Erythroblast (primary cell): ENCODE measurements around the gene TAGLN2.

ENCODE experiments used
- DNase-seq, 2 experiments: peaks; one replicate each; lab custom pipeline; 2025; lab: John Stamatoyannopoulos, UW
- GATA1 ChIP-seq: IDR thresholded peaks from 2 replicates; pipeline ENCODE4 v1.6.1; 2011; ENCODE audit warnings: low read depth, mild to moderate bottlenecking, control low read depth, low read length, moderate library complexity
- POLR2A ChIP-seq: IDR thresholded peaks from 2 replicates; pipeline ENCODE4 v1.6.1; 2011; ENCODE audit warnings: mild to moderate bottlenecking, low read length

TAGLN2 gene

DNA sequence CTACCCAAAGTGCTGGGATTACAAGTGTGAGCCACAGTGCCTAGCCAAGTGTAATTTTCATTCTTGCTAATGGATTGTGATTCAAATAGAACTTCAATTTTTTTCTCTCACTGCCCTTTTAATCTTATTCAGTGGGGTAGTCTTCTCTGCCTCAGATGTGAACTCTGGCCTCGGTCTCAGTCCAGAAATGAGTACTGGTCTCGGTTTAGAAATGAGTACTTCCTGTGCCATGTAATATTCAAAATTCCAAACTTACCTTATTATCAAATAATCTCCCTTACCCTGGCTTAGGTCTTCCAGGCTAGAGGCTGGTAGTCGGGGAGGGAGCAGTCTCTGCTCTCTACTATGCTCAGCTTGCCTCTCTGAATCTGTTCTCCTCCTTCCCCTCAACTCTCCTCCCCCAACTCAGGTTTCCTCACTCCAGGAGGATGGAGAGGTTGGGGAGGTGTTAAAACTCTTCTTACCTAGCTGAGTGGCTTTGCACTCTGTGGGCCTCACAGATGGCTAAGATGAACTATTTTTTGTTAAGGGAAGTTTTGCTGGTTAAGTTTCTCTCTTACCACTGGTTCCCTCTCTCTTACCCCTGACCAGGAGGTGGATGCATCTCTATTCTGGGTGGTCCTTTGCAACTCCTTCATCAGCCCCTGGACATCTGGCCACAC is 33.5 kb upstream of the TAGLN2 start:
- no peak for TF ChIP-seq GATA1
- no peak for TF ChIP-seq POLR2A
- DNase-seq: no peak

DNA sequence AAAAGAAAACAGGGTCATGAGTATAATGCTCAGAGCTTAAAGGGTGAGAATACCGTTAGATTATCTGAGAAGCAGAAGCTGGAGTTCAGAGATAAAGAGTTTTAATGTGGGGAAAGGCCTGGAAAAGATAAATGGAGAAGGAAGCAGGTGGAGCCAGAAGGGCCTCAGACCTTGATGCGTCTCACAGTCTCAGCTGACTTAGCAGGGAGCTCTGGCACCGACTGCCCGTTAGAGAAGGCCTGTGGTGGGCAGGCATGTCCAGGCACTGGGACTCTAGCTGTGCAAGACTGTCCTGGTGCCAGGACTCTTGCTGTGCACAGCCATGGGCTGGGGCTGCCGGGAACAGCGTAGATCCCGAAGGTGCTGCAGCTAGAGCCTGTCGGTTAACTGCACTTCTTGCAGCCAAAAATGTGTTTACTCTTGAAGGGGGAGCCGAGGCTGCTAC is 32.5 kb upstream of the TAGLN2 start:
- DNase-seq: peak; percentile 68 to 88
- no peak for TF ChIP-seq GATA1
- no peak for TF ChIP-seq POLR2A

DNA sequence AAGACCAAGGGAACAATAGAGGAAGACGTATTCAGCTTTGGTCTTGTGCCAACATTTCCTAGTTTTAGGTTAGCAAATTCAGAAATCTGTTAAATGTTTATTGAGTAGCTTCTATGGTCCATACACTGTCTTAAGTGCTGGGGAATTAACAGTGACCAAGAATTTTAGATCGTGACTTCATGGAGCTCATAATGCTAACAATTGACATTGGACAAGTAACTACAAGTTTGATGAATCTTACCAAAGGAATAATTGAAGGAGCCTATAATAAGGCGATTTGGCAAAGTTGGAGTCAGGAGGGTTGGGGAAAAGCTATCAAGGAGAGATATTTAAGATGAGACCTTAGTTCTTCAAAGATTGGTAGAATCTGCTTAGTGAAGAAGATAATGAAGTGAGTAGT is 30.1 kb upstream of the TAGLN2 start:
- no peak for DNase-seq
- TF ChIP-seq POLR2A (no peak), GATA1 (no peak)

DNA sequence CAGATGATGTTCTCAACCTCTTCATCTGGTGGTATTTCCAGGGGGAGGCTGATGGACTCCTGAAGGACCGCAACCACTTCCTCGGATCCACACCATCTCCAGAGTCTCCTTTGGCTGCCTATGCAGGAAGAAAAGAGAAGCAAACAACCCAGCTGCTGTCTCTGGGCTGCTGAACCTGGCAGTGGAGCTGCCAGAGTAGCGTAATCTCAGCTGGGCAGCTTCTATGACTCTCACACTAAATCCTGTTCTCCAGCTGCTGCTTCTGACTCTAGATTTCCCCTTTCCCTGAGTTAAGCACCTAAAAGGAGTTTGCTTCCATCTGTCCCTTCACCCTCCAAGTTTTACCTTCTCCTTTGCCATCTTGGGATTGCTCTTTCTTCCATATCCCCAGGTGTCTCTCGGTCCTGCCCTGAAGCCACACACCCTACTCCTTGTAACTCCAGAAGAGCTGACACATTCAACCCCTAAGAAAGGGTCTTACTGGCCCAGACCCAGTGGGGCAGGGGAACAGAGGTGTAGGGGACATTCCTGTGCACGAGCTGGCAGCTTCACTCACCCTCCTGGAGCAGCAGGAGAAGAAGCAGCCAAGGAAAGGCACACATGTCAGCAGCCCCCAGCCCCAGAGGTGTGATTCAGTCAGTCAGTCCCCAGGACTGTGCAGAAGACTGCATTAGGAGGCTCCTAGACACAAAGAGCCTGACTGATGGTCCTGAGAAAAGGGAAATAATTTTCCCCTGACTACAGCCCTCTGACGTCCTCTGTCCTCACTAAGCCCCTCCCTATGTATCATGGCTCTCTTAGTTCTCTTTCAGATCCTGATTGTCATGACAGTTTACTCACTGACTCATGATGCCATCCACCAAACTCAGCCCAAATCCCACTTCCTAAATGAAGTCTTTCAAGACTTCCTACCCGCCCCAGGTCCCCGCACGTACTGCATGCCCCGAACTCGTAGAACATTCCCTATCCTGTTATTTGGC is 28.5 kb upstream of the TAGLN2 start, which contains the start of gene SLAMF9:
SLAMF9 (minus strand) TSS at position 702 of the 980 bp plus-strand sequence; CDS start at position 602, 100 bp downstream.
- TF ChIP-seq POLR2A (no peak), GATA1 (no peak)
- peak in 1 of 2 experiments; percentile 19 for DNase-seq

DNA sequence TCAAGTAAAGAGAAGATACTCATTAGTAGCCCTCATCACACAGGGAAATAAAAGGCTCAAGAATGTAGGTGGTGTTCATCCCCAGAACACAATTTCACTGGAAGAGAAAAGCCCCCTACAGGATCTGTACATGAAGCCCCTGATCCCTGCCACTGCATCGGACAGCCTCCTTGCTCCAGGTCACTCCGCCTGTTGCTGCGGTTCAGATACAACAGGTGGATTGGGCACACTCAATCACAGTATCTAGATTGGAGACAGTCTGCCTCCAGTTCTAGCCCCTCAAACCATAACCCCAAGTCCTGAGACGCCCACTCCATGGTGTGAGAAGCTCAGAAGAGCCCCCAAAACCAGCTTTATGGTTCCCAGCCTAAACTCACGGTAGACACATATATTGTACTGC is 27.6 kb upstream of the TAGLN2 start:
- no peak for TF ChIP-seq POLR2A
- TF ChIP-seq GATA1: no peak
- DNase-seq: no peak

DNA sequence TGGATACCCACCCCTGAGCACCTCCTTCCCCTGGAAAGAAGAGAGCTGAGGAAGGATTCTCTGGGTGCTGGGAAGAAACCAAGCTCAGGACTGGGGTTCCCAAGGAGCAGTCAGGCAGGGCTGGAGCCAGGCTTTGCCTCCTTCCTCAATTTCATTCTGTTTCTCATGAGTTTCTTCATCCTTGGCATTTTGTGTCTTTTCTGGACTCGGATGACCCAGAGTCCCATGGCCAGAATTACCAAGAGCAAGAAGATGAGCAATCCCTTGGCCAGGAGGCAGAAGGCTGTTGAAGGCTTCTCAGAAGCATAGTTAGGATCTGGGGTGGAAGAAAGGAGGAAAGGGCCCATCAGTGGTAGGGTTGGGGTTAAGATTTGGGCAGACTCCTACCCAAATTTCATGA is 26.2 kb upstream of the TAGLN2 start:
- no peak for DNase-seq
- TF ChIP-seq GATA1: no peak
- TF ChIP-seq POLR2A: no peak

DNA sequence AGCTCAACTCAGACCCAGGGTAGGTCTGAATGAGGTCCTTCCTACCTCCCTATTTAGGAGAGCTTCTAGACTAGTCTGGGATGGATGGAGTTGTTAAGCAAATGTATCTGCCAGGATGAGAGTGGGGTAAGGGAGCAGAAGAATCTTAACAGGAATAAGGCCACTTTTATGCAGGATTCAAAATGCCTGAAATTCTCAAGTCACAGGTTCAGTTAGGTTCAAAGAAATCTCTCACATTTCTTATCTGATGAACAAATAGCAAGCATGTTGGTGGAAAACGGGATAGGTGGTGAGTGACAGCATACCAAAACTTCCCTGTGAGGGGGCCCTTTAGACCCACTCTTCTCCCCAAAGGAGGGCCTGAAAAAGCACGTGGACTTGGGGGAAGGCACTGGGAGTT is 25.7 kb upstream of the TAGLN2 start:
- no peak for TF ChIP-seq GATA1
- no peak for DNase-seq

DNA sequence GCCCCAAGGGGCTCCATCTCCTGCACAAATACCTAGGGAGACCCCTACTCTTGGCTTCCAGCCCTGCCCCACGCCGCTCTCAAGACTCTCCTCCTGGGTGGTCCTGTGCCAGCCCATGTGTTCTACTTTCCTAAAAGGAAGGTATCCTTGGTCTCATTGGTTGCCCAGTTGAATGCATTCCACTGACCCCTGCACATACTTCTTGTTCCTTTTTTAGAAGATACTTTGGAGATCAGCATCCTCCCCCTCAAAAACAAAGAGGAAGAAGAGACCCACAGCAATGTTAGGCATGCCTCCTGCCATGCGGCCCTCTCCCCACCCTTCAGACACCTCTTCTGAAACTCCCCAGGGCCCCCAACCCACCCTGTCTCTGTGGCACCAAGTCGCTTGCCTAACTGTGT is 24.7 kb upstream of the TAGLN2 start:
- no peak for DNase-seq
- TF ChIP-seq POLR2A (no peak), GATA1 (no peak)

DNA sequence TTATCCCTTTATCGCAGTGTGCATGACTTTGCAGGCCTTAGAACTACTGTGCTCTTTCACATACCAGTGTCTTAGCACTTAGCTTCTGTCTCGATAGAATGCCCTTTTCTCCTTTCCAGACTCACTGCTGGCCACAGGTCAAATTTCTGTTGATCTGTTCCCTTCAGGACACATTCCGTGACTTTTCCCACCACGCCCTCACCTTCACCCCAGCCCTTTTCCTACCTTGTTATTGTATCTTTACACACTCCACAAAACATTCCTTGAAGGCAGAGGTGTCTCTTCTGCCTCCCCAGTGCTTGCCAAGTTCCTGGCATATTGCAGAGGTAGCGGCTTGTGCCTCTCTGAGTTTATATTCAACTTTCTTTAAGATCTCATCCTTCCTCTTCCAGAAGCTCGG is 23.8 kb upstream of the TAGLN2 start:
- no peak for TF ChIP-seq POLR2A
- no peak for DNase-seq

DNA sequence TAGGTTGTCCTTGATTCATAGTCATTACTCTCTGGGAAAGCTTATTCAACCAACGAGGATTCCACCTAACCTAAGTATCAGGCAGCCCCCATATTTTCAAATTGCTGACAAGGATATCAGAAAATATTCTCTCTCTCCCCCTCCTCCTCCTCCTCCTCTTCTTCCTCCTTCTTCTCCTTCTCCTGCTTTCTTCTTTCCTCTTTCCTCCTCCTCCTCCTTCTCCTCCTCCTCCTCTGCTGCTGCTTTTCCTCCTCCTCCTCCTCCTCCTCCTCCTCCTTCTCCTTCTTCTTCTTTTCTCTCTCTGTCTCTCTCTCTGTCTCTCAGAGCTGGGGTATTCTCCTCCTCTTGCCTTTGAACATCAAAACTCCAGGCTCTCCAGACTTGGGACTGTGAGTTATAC is 22.6 kb upstream of the TAGLN2 start:
- no peak for DNase-seq
- no peak for TF ChIP-seq GATA1

DNA sequence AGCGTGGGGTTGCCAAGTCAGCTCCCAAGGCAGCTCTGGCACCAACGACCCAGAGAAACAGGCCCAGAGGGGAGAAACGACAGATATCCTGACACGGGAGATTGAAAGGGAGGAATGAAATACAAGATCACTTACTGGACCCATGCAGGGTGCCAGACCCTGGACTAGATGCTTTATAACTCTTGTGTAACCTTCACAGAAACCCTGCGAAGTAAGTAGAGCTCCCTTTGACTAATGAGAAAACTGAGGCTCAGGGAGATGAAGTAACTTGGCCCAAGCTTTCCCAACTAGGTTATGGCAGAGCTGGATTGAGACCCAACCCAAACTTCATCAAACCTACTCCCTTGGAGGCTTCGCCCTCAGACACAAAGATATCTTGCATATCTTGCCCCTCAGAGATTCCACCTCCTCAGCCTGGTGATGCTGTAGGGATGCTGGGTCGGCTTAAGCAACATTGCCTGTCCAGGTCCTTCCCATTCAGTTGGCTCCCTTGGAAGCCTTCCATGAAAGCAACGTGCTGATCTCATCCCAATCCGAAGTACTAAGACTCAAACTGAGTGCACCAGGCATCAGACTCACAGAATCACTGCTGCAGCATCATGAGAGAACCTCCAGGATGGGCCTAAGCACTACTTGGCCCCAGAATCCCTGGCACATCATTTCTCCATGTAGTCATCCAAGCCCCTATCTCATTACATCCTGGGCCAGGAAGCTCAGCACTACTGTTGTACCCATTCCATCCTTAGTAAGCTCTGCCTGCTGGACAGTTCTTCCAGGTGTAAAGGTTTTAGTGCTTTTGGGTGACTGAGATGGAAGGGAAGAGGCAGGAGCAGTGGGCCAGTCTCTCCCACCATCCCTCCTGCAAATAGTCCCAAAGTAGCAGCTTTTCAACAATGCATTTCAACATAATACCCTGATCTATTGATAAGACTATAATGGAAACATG is 21.2 kb upstream of the TAGLN2 start:
- DNase-seq: no peak
- TF ChIP-seq POLR2A (no peak), GATA1 (no peak)

DNA sequence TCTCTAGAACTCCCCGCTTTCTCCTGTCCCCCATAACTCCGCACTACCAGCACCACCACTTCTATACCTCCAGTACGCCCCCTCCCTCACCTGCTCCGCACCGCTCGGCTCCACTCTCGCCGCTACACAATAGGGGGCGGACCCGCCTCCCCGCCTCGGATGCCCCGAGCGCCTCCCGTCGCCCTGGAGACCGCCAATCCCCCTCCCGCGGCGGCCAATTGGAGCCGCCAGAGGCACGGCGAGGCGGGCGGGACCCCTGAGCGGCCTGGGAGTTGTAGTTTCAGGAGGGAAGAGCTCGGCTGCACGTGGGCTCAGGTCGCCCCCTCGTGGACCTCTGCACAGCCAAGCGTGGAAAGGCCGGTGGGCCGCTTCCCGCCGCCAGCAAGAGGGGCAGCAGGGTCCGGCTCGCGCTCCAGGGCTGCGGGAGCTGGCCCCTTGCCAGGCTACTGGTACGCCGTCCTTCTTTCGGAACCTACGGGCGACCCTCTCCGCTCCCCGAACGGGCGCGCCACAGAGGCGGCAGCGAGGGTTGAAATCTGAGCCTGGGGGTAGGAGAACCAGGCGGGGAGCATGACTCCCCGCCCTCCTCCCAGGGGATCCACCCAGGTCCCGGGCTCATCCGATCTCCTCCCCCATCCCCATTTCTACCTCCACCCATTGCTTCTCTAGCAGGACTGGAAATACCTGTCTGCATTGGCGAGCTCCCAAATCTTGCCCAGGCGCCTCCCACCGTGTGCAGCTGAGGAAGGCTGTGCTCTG is 20.4 kb upstream of the TAGLN2 start, which contains the start of gene IGSF9:
IGSF9 (minus strand) TSS at position 131 of the 759 bp plus-strand sequence. CDS start 2,159 bp downstream, outside the sequence.
- TF ChIP-seq GATA1: no peak
- no peak for TF ChIP-seq POLR2A

More for the DNA sequence above, 20.4 kb upstream of the TAGLN2 start, which contains the start of gene IGSF9:
- DNase-seq: peak; percentile 69 to 75
